Measurements from ENCODE around the gene RABL6. TPM values are rescaled to one million over a fixed set of nuclear protein-coding genes. Genes with fewer than 3 reads are reported as not detected.

RABL6 gene
- total RNA-seq, 2 donors from 2014 or later: 69.8 to 72.8 TPM

GRCh38 chr9:136855461-136856078, 47.8 kb downstream of the RABL6 start:
- Histone ChIP-seq H3K27me3 (no peaks in the 10 kb centered on the region), H3K4me3 (no peak overlapping the region), H3K36me3 (replicated peaks in 1 of 2; ENCODE audit: insufficient read depth in 1 of 2, low read depth in 2 of 2) (no peaks in the 10 kb centered on the region), H3K4me1 (peaks cover 66% of the 10 kb centered on the region), H3K27ac (peak overlapping the region in 1 of 4 donors; percentile 17), H3K9me3 (no peaks in the 10 kb centered on the region)
- WGBS, 2 donors: 83 to 87% methylated on average over 6 to 15 of the region's 26 CpGs
- DNase-seq (peak in 2 of 4 donors; percentile 14), ATAC-seq (no peak)
- intact Hi-C loops (cut with DNase I): loop anchor here (10.0 kb wide), 1 partner anchor 89 kb away; the partner anchor contains the start of genes C8G and FBXW5
- TF ChIP-seq CTCF (IDR thresholded peaks at IDR 0.05) (no peak), POLR2A (IDR thresholded peaks at IDR 0.05) (no peak)

- Histone ChIP-seq H3K36me3 (replicated peaks in 1 of 2; ENCODE audit: insufficient read depth in 1 of 2, low read depth in 2 of 2) (peaks cover 0 to under 1% of the 10 kb centered on the region in 2 donors), H3K27ac (peak overlapping the region in 1 of 4 donors; percentile 17), H3K9me3 (no peaks in the 10 kb centered on the region), H3K4me1 (peaks cover 66% of the 10 kb centered on the region), H3K4me3 (no peak overlapping the region), H3K27me3 (no peaks in the 10 kb centered on the region)
- intact Hi-C loops (cut with DNase I): loop anchor here (10.0 kb wide), 1 partner anchor 89 kb away; the partner anchor contains the start of genes C8G and FBXW5
- 65% methylated on average over 13 of the region's 15 CpGs; no CpG with 5 or more reads in 1 of the 2 donors for WGBS, 2 donors
- DNase-seq: peak in 1 of 4 donors; percentile 20
- no peak for ATAC-seq
- TF ChIP-seq CTCF (IDR thresholded peaks at IDR 0.05): no peak
- no peak for TF ChIP-seq POLR2A (IDR thresholded peaks at IDR 0.05)
Measured at GRCh38 chr9:136856079-136856476, 48.3 kb downstream of the RABL6 start.

- Histone ChIP-seq H3K27ac (peak overlapping the region in 3 of 4 donors; percentile 74 to 86 (median 78)), H3K9me3 (no peaks in the 10 kb centered on the region), H3K4me3 (no peak overlapping the region), H3K36me3 (replicated peaks in 1 of 2; ENCODE audit: insufficient read depth in 1 of 2, low read depth in 2 of 2) (peaks cover 0 to 3% of the 10 kb centered on the region in 2 donors), H3K27me3 (no peaks in the 10 kb centered on the region), H3K4me1 (peaks cover 66% of the 10 kb centered on the region)
- ATAC-seq (no peak), DNase-seq (peak in 3 of 4 donors; percentile 16 to 35 (median 20))
- no peak for TF ChIP-seq POLR2A (IDR thresholded peaks at IDR 0.05)
- no peak for TF ChIP-seq CTCF (IDR thresholded peaks at IDR 0.05)
- intact Hi-C loops (cut with DNase I): loop anchor here (10.0 kb wide), 1 partner anchor 88 kb away; the partner anchor contains the start of genes C8G and FBXW5
- WGBS, 2 donors: 80% methylated on average over 14 of the region's 14 CpGs; no CpG with 5 or more reads in 1 of the 2 donors
Measured at GRCh38 chr9:136856541-136857141, 48.9 kb downstream of the RABL6 start.

- Histone ChIP-seq H3K4me1 (peaks cover 63% of the 10 kb centered on the region), H3K9me3 (no peaks in the 10 kb centered on the region), H3K27ac (peak overlapping the region; percentile 74 to 86 (median 78)), H3K4me3 (no peak overlapping the region), H3K27me3 (no peaks in the 10 kb centered on the region), H3K36me3 (replicated peaks in 1 of 2; ENCODE audit: insufficient read depth in 1 of 2, low read depth in 2 of 2) (peaks cover 4 to 9% of the 10 kb centered on the region in 2 donors)
- 0 to 79% methylated on average over 1 to 10 of the region's 19 CpGs for WGBS, 2 donors
- intact Hi-C loops (cut with DNase I): loop anchor here (10.0 kb wide), 1 partner anchor 88 kb away; the partner anchor contains the start of genes C8G and FBXW5
- DNase-seq: peak in 3 of 4 donors; percentile 26 to 56 (median 39)
- ATAC-seq: no peak
- TF ChIP-seq POLR2A (IDR thresholded peaks at IDR 0.05): no peak
- no peak for TF ChIP-seq CTCF (IDR thresholded peaks at IDR 0.05)
Measured at GRCh38 chr9:136857166-136857565, 49.4 kb downstream of the RABL6 start.

Data from body of pancreas (tissue), 4 donors.